Breast epithelium (tissue), 4 donors: ENCODE measurements around the gene OTX2. TPM values are rescaled to one million over a fixed set of nuclear protein-coding genes. Genes with fewer than 3 reads are reported as not detected.

Experiments
- DNase-seq, 2 donors: peaks; one replicate each; pipeline ENCODE4 v3.0.0-alpha.2; 2019; ENCODE audit warnings: low spot score in 2 of 2
- H3K27ac ChIP-seq, 2 donors: fragments of 200-600 bp; sonication (generic) in 1 of 2; one replicate each; pipeline ENCODE4 v1.5.1; 2016 to 2019; ENCODE audit warnings: mild to moderate bottlenecking in 1 of 2
- H3K27me3 ChIP-seq, 2 donors: fragments of 200-600 bp; sonication (generic) in 1 of 2; one replicate each; pipeline versions ENCODE4 v1.5.1 to v1.6.0; 2017 to 2019; ENCODE audit warnings: control low read depth in 1 of 2, mild to moderate bottlenecking in 1 of 2
- H3K36me3 ChIP-seq: fragments of 200-600 bp; one replicate; pipeline ENCODE4 v1.5.1; 2019
- H3K4me1 ChIP-seq, 2 donors: fragments of 200-600 bp; sonication (generic); one replicate each; pipeline ENCODE4 v1.5.1; 2016 to 2019; ENCODE audit warnings: control low read depth in 1 of 2
- H3K4me3 ChIP-seq, 3 donors: fragments of 200-600 bp; sonication (generic); 1 replicate in 2 of 3; 2 replicates in 1 of 3; pipeline ENCODE4 v1.5.1; 2016 to 2019; ENCODE audit warnings: mild to moderate bottlenecking in 3 of 3, moderate library complexity in 2 of 3
- H3K9me3 ChIP-seq, 2 donors: fragments of 200-600 bp; sonication (generic) in 1 of 2; one replicate each; pipeline ENCODE4 v1.5.1; 2016 to 2019; ENCODE audit warnings: control low read depth in 1 of 2
- POLR2A ChIP-seq: fragments of 450-650 bp; IDR thresholded peaks from one replicate; pipeline ENCODE4 v1.6.1; 2016; ENCODE audit warnings: antibody characterized with exemption, mild to moderate bottlenecking, moderate library complexity
- POLR2AphosphoS5 ChIP-seq, 3 donors: sonication (generic); formaldehyde crosslinking; IDR thresholded peaks; one replicate each; pipeline ENCODE4 v1.6.1; 2017; ENCODE audit warnings: antibody characterized with exemption in 3 of 3
- intact Hi-C: fragments of 100-400 bp; cut with DNase I; formaldehyde crosslinking; loops from one replicate; pipeline ENCODE4 v1.15.1; 2023; ENCODE audit warnings: low total_unique reads
- total RNA-seq, 3 donors: library from RNA; depleted of rRNA; stranded (reverse); fragments of >200 nt; gene quantifications; one replicate each; pipeline ENCODE4 v1.1.0, GENCODE V29; 2016
- TF ChIP-seq, protein P1 (sequence below), 3 donors: fragments of 450-650 bp; IDR thresholded peaks; one replicate each; pipeline ENCODE4 v1.5.1; 2016 to 2017; ENCODE audit warnings: antibody characterized with exemption in 3 of 3, mild to moderate bottlenecking in 3 of 3, moderate library complexity in 3 of 3

OTX2 gene
- total RNA-seq, 3 donors from 2014 or later = not detected

DNA sequence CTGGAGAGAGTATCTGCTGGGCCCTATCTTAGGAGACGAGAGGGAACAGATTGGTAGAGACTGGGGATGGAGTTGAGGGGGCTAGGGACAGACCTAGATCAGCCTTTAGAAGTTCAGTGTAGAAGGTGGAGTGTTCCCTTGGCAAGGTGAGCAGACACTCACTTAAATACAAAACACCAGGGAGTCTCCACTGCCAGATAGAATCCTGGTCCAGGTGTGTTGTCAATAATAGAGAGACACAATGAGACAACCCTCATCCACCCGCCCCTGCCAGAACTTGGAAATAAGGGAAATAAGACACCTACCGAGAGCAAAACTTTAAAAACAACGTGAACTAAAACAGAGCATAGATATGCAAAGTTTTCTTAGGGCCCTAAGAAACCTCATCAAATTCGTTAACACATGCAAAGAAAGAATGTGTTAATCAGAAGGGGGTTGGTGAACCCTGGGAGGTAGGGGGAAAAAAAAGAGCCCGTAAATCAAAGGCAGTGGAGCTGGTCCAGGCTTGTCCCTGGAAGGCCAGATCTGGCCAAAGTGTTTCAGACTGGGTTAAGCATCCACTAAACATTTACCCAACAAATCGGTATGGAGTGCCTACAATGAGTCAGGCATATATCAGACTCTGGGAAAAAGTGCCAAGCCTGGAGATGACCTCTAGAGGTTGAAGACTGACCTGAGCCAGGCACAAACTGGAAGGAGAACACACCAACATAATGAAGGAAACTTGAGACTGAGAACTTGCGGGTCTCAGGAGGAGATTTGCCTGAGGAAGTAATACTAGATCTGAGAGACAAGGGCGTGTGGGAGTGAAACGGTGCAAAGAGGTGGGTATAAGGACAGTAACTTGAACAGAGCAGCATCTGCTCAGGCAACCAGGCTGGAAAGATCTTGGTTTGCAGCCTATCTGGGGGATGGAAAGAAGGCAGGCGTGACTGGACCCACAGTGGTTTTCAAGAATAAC, 37.0 kb upstream of the OTX2 start:
- no peaks in the 10 kb centered on the region for H3K4me1 ChIP-seq
- no peak overlapping the region for H3K4me3 ChIP-seq
- no peak for DNase-seq
- peaks cover 0 to 4% of the 10 kb centered on the region in 2 donors for H3K27me3 ChIP-seq
- peaks cover 0 to 5% of the 10 kb centered on the region in 2 donors for H3K9me3 ChIP-seq
- intact Hi-C loops = no loop called here
- TF ChIP-seq POLR2AphosphoS5 (IDR thresholded peaks at IDR 0.05) = no peak
- TF ChIP-seq, protein P1, sequence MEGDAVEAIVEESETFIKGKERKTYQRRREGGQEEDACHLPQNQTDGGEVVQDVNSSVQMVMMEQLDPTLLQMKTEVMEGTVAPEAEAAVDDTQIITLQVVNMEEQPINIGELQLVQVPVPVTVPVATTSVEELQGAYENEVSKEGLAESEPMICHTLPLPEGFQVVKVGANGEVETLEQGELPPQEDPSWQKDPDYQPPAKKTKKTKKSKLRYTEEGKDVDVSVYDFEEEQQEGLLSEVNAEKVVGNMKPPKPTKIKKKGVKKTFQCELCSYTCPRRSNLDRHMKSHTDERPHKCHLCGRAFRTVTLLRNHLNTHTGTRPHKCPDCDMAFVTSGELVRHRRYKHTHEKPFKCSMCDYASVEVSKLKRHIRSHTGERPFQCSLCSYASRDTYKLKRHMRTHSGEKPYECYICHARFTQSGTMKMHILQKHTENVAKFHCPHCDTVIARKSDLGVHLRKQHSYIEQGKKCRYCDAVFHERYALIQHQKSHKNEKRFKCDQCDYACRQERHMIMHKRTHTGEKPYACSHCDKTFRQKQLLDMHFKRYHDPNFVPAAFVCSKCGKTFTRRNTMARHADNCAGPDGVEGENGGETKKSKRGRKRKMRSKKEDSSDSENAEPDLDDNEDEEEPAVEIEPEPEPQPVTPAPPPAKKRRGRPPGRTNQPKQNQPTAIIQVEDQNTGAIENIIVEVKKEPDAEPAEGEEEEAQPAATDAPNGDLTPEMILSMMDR (IDR thresholded peaks at IDR 0.05) = no peak
- no peak for TF ChIP-seq POLR2A
- no peaks in the 10 kb centered on the region for H3K36me3 ChIP-seq
- no peak overlapping the region for H3K27ac ChIP-seq

- DNase-seq = no peak
- no peak overlapping the region for H3K27ac ChIP-seq
- H3K9me3 ChIP-seq = peaks cover 0 to 5% of the 10 kb centered on the region in 2 donors
- no peak overlapping the region for H3K4me3 ChIP-seq
- no peaks in the 10 kb centered on the region for H3K4me1 ChIP-seq
- intact Hi-C loops = no loop called here
- TF ChIP-seq POLR2A (no peak), POLR2AphosphoS5 (IDR thresholded peaks at IDR 0.05) (no peak)
- TF ChIP-seq, protein P1 (IDR thresholded peaks at IDR 0.05) = no peak
- no peaks in the 10 kb centered on the region for H3K36me3 ChIP-seq
- peaks cover 0 to 4% of the 10 kb centered on the region in 2 donors for H3K27me3 ChIP-seq
Measured at GRCh38 chr14:56844406-56845002, 34.2 kb upstream of the OTX2 start.

GRCh38 chr14:56841611-56842010, 31.3 kb upstream of the OTX2 start:
- no peak for DNase-seq
- Histone ChIP-seq H3K27ac (no peak overlapping the region), H3K4me3 (no peak overlapping the region), H3K4me1 (no peaks in the 10 kb centered on the region), H3K27me3 (no peaks in the 10 kb centered on the region), H3K9me3 (peaks cover 0 to 5% of the 10 kb centered on the region in 2 donors), H3K36me3 (no peaks in the 10 kb centered on the region)
- intact Hi-C loops = no loop called here
- TF ChIP-seq POLR2AphosphoS5 (IDR thresholded peaks at IDR 0.05) (no peak), POLR2A (no peak)
- TF ChIP-seq, protein P1 (IDR thresholded peaks at IDR 0.05) = no peak

GRCh38 chr14:56840221-56840620, 29.9 kb upstream of the OTX2 start:
- no peaks in the 10 kb centered on the region for H3K27me3 ChIP-seq
- no peak for TF ChIP-seq POLR2AphosphoS5 (IDR thresholded peaks at IDR 0.05)
- no peak for TF ChIP-seq POLR2A
- TF ChIP-seq, protein P1 (IDR thresholded peaks at IDR 0.05) = no peak
- H3K27ac ChIP-seq = no peak overlapping the region
- no peaks in the 10 kb centered on the region for H3K4me1 ChIP-seq
- intact Hi-C loops = no loop called here
- no peaks in the 10 kb centered on the region for H3K36me3 ChIP-seq
- no peak for DNase-seq
- H3K4me3 ChIP-seq = no peak overlapping the region
- peaks cover 0 to 5% of the 10 kb centered on the region in 2 donors for H3K9me3 ChIP-seq

GRCh38 chr14:56829151-56829550, 18.9 kb upstream of the OTX2 start:
- H3K9me3 ChIP-seq = no peaks in the 10 kb centered on the region
- intact Hi-C loops = no loop called here
- H3K4me3 ChIP-seq = no peak overlapping the region
- DNase-seq = no peak
- TF ChIP-seq POLR2AphosphoS5 (IDR thresholded peaks at IDR 0.05) = no peak
- TF ChIP-seq, protein P1 (IDR thresholded peaks at IDR 0.05) = no peak
- TF ChIP-seq POLR2A = no peak
- H3K4me1 ChIP-seq = no peaks in the 10 kb centered on the region
- H3K36me3 ChIP-seq = no peaks in the 10 kb centered on the region
- no peak overlapping the region for H3K27ac ChIP-seq
- peaks cover 0 to 4% of the 10 kb centered on the region in 2 donors for H3K27me3 ChIP-seq
